Lung microvascular endothelial cell (primary cell): ENCODE results near the gene CEP55. TPM values are rescaled to one million over a fixed set of nuclear protein-coding genes. Genes with fewer than 3 reads are reported as not detected.

ENCODE experiments used
- DNase-seq, 2 donors: peaks; one replicate each; pipeline versions ENCODE4 v3.0.0 to v3.0.0-alpha.2; 2010; ENCODE audit warnings: low read depth in 2 of 2
- total RNA-seq: library from RNA; depleted of rRNA; stranded (reverse); fragments of >200 nt; gene quantifications from 2 replicates; pipeline ENCODE4 v1.2.1, GENCODE V29; 2014

Gene CEP55
- total RNA-seq, 1 donor from 2014 or later: 6.2 TPM

- DNase-seq: peak; percentile 83 to 87
Measured at GRCh38 chr10:93468461-93469213, 27.8 kb upstream of the CEP55 start.

- no peak for DNase-seq
Measured at GRCh38 chr10:93469454-93469853, 27.0 kb upstream of the CEP55 start.

- DNase-seq: peak; percentile 85 to 95
Measured at GRCh38 chr10:93471110-93471651, 25.2 kb upstream of the CEP55 start.

GRCh38 chr10:93473161-93473560 is 23.3 kb upstream of the CEP55 start:
- no peak for DNase-seq

- no peak for DNase-seq
Measured at GRCh38 chr10:93473804-93474472, 22.5 kb upstream of the CEP55 start.

- DNase-seq: no peak
Measured at GRCh38 chr10:93475227-93475626, 21.2 kb upstream of the CEP55 start.

- DNase-seq: peak in 1 of 2 donors; percentile 82
Measured at GRCh38 chr10:93475871-93476270, 20.5 kb upstream of the CEP55 start.

- DNase-seq: no peak
Measured at GRCh38 chr10:93476756-93477155, 19.7 kb upstream of the CEP55 start.

GRCh38 chr10:93478873-93479272 is 17.5 kb upstream of the CEP55 start:
- DNase-seq: no peak

GRCh38 chr10:93481637-93482144 is 14.7 kb upstream of the CEP55 start:
- no peak for DNase-seq

- DNase-seq: peak; percentile 89 to 90
Measured at GRCh38 chr10:93482145-93482834, 14.1 kb upstream of the CEP55 start, which contains the start of gene MYOF. TSS of gene MYOF (minus strand) at chr10:93482334. CDS start at chr10:93482194, 140 bp downstream.

- no peak for DNase-seq
Measured at GRCh38 chr10:93485690-93486089, 10.7 kb upstream of the CEP55 start.

- DNase-seq: peak in 1 of 2 donors; percentile 30
Measured at GRCh38 chr10:93488956-93489528, 7.4 kb upstream of the CEP55 start.

- no peak for DNase-seq
Measured at GRCh38 chr10:93491602-93492121, 4.8 kb upstream of the CEP55 start.

- DNase-seq: no peak
Measured at GRCh38 chr10:93493162-93493561, 3.2 kb upstream of the CEP55 start.

- DNase-seq: no peak
Measured at GRCh38 chr10:93494494-93494893, 1.9 kb upstream of the CEP55 start.

- DNase-seq: peak in 1 of 2 donors; percentile 39
Measured at GRCh38 chr10:93495654-93496321, 624 bp upstream of the CEP55 start.

GRCh38 chr10:93498166-93498565 is 1.8 kb downstream of the CEP55 start:
- peak in 1 of 2 donors; percentile 53 for DNase-seq

- DNase-seq: no peak
Measured at GRCh38 chr10:93501650-93502049, 5.2 kb downstream of the CEP55 start.

GRCh38 chr10:93503075-93503474 is 6.7 kb downstream of the CEP55 start:
- no peak for DNase-seq

GRCh38 chr10:93505075-93505474 is 8.7 kb downstream of the CEP55 start:
- no peak for DNase-seq
